ENCODE results near the gene ENKD1. TPM values are rescaled to one million over a fixed set of nuclear protein-coding genes. Genes with fewer than 3 reads are reported as not detected.

The ENKD1 gene
- total RNA-seq, 1 donor from 2014 or later = 15.5 TPM

GRCh38 chr16:67657017-67657608, 9.4 kb downstream of the ENKD1 start:
- no peak for FAIRE-seq
- H3K27me3 ChIP-seq (ENCODE audit: control insufficient read depth, insufficient read depth, low read length) = peaks cover 11% of the 10 kb centered on the region
- TF ChIP-seq CTCF (IDR thresholded peaks at IDR 0.05; ENCODE audit: insufficient read depth, low read length, severe bottlenecking) = no peak
- H3K4me3 ChIP-seq (ENCODE audit: low read depth, low read length) = no peak overlapping the region
- peaks cover 5% of the 10 kb centered on the region for H3K36me3 ChIP-seq (ENCODE audit: control insufficient read depth, insufficient read depth, low read length)
- DNase-seq (ENCODE audit: low read depth) = no peak

GRCh38 chr16:67656344-67657016, 10.1 kb downstream of the ENKD1 start:
- DNase-seq (ENCODE audit: low read depth) (no peak), FAIRE-seq (no peak)
- Histone ChIP-seq H3K36me3 (ENCODE audit: control insufficient read depth, insufficient read depth, low read length) (peaks cover 5% of the 10 kb centered on the region), H3K27me3 (ENCODE audit: control insufficient read depth, insufficient read depth, low read length) (peaks cover 16% of the 10 kb centered on the region), H3K4me3 (ENCODE audit: low read depth, low read length) (no peak overlapping the region)
- TF ChIP-seq CTCF (IDR thresholded peaks at IDR 0.05; ENCODE audit: insufficient read depth, low read length, severe bottlenecking) = no peak

GRCh38 chr16:67655363-67655762, 11.2 kb downstream of the ENKD1 start:
- TF ChIP-seq CTCF (IDR thresholded peaks at IDR 0.05; ENCODE audit: insufficient read depth, low read length, severe bottlenecking) = no peak
- DNase-seq (ENCODE audit: low read depth) = no peak

GRCh38 chr16:67654403-67654911, 12.1 kb downstream of the ENKD1 start:
- no peak for TF ChIP-seq CTCF (IDR thresholded peaks at IDR 0.05; ENCODE audit: insufficient read depth, low read length, severe bottlenecking)
- H3K27me3 ChIP-seq (ENCODE audit: control insufficient read depth, insufficient read depth, low read length) = peaks cover 31% of the 10 kb centered on the region
- FAIRE-seq (no peak), DNase-seq (ENCODE audit: low read depth) (no peak)
- no peak overlapping the region for H3K4me3 ChIP-seq (ENCODE audit: low read depth, low read length)
- H3K36me3 ChIP-seq (ENCODE audit: control insufficient read depth, insufficient read depth, low read length) = peaks cover 5% of the 10 kb centered on the region

More at GRCh38 chr16:67655363-67655762, 11.2 kb downstream of the ENKD1 start:
- no peak for FAIRE-seq
- H3K36me3 ChIP-seq (ENCODE audit: control insufficient read depth, insufficient read depth, low read length) = peaks cover 5% of the 10 kb centered on the region
- no peak overlapping the region for H3K4me3 ChIP-seq (ENCODE audit: low read depth, low read length)
- H3K27me3 ChIP-seq (ENCODE audit: control insufficient read depth, insufficient read depth, low read length) = peaks cover 23% of the 10 kb centered on the region

- Histone ChIP-seq H3K36me3 (ENCODE audit: control insufficient read depth, insufficient read depth, low read length) (peaks cover 4% of the 10 kb centered on the region), H3K27me3 (ENCODE audit: control insufficient read depth, insufficient read depth, low read length) (peaks cover 35% of the 10 kb centered on the region), H3K4me3 (ENCODE audit: low read depth, low read length) (no peak overlapping the region)
- FAIRE-seq (no peak), DNase-seq (ENCODE audit: low read depth) (no peak)
- no peak for TF ChIP-seq CTCF (IDR thresholded peaks at IDR 0.05; ENCODE audit: insufficient read depth, low read length, severe bottlenecking)
Measured at GRCh38 chr16:67653789-67654402, 12.7 kb downstream of the ENKD1 start.
